HepG2 (cell line): ENCODE measurements around the gene MYO1C. TPM values are rescaled to one million over a fixed set of nuclear protein-coding genes. Genes with fewer than 3 reads are reported as not detected.

Experiments
- ATAC-seq: fragments of 200-7000 bp; cut with Tn5 transposase; 3 replicates; pipeline ENCODE4 v1.9.1; 2020; ENCODE audit warnings: mild to moderate bottlenecking, moderate library complexity
- BruUV-seq: library from RNA; stranded (reverse); fragments of 400-500 nt; replicated peaks from 2 replicates; lab custom pipeline; 2021; lab: Mats Ljungman, UMichigan
- CTCF ChIA-PET: fragments of 300-600 bp; formaldehyde crosslinking; extraction: SDS; loops from one replicate; lab custom pipeline; 2021; ENCODE audit warnings: low total read pairs, inconsistent platforms, low intra/inter-chr PET ratio; lab: Yijun Ruan, JAX
- POLR2A ChIA-PET: fragments of 350-600 bp; sonication (Branson Sonifier 250); formaldehyde crosslinking; loops from one replicate; lab custom pipeline; 2020; ENCODE audit warnings: antibody characterized with exemption, inconsistent platforms; lab: Yijun Ruan, JAX
- DNase-seq: peaks from one replicate; pipeline ENCODE4 v3.0.0-alpha.2; 2015; ENCODE audit warnings: low spot score
- FAIRE-seq: peaks from 3 replicates; lab custom pipeline; 2011; peaks lifted over from hg19 to GRCh38; lab: Jason Lieb, UNC
- H2AFZ ChIP-seq: one replicate; pipeline ENCODE4 v1.6.1; 2011; ENCODE audit warnings: low read length, inconsistent platforms
- H3K27ac ChIP-seq: fragments of 300-600 bp; 3 replicates; pipeline ENCODE4 v1.8.0; 2011; ENCODE audit warnings: mixed run types, mild to moderate bottlenecking, mixed read lengths, low read length, inconsistent platforms; ENCODE audit not compliant: insufficient read depth; ENCODE audit errors: extremely low read length
- H3K27me3 ChIP-seq, 2 experiments: fragments of 200-600 bp in 1 of 2; 2 replicates in 1 of 2; 3 replicates in 1 of 2; pipeline versions ENCODE4 v1.6.0 to v1.8.0; 2011; ENCODE audit warnings: low read length in 2 of 2, mild to moderate bottlenecking in 2 of 2, moderate library complexity in 2 of 2, inconsistent platforms in 1 of 2; ENCODE audit not compliant: insufficient read depth in 2 of 2, control insufficient read depth in 1 of 2
- H3K36me3 ChIP-seq, 2 experiments: fragments of 200-600 bp in 1 of 2; replicated peaks in 1 of 2; 2 replicates in 1 of 2; 3 replicates in 1 of 2; pipeline versions ENCODE4 v1.5.1 to v1.8.0; 2011; ENCODE audit warnings: low read length in 2 of 2, inconsistent platforms in 1 of 2; ENCODE audit not compliant: insufficient read depth in 2 of 2, control insufficient read depth in 1 of 2
- H3K4me1 ChIP-seq: 2 replicates; pipeline ENCODE4 v1.5.1; 2012; ENCODE audit warnings: low read length, inconsistent platforms; ENCODE audit not compliant: insufficient read depth
- H3K4me2 ChIP-seq: 2 replicates; pipeline ENCODE4 v1.6.0; 2011; ENCODE audit warnings: low read depth, low read length, inconsistent platforms
- H3K4me3 ChIP-seq, 3 experiments: fragments of 200-600 bp in 1 of 3; sonication (generic), shearing (Covaris generic) in 1 of 3; replicated peaks in 1 of 3; 2 replicates each; pipeline ENCODE4 v1.5.1; 2011 to 2016; ENCODE audit warnings: low read length in 3 of 3, inconsistent platforms in 2 of 3, low read depth in 2 of 3, mild to moderate bottlenecking in 2 of 3, control low read depth in 1 of 3, mixed read lengths in 1 of 3; ENCODE audit not compliant: insufficient read depth in 1 of 3
- H3K79me2 ChIP-seq: one replicate; pipeline ENCODE4 v1.6.1; 2011; ENCODE audit warnings: low read length, inconsistent platforms; ENCODE audit not compliant: insufficient read depth
- H3K9ac ChIP-seq: 2 replicates; pipeline ENCODE4 v1.6.0; 2011; ENCODE audit warnings: mild to moderate bottlenecking, low read depth, low read length, inconsistent platforms; ENCODE audit not compliant: insufficient read depth
- H3K9me3 ChIP-seq: 2 replicates; pipeline ENCODE4 v1.5.1; 2012; ENCODE audit warnings: mild to moderate bottlenecking, low read length
- H4K20me1 ChIP-seq: 2 replicates; pipeline ENCODE4 v1.6.0; 2011; ENCODE audit warnings: inconsistent platforms, mild to moderate bottlenecking, low read length, moderate library complexity; ENCODE audit not compliant: insufficient read depth
- PAWR ChIP-seq: sonication (generic); formaldehyde crosslinking; IDR thresholded peaks from 2 replicates; pipeline ENCODE4 v1.4.0; 2020; ENCODE audit warnings: missing genetic modification reagents, mild to moderate bottlenecking, borderline replicate concordance
- ZEB1 ChIP-seq: IDR thresholded peaks from 2 replicates; pipeline ENCODE4 v1.6.1; 2012; ENCODE audit warnings: mild to moderate bottlenecking, low read depth, inconsistent platforms; ENCODE audit not compliant: insufficient replicate concordance
- ZNF773 ChIP-seq: sonication (generic); formaldehyde crosslinking; IDR thresholded peaks from 2 replicates; pipeline ENCODE4 v1.4.0; 2020; ENCODE audit warnings: missing genetic modification reagents, borderline replicate concordance
- WGBS: methylation state at CpG from one replicate; pipeline ENCODE4 v1.1.6; 2017; ENCODE audit warnings: low lambda C conversion rate; 5-methylcytosine and 5-hydroxymethylcytosine counted together
- in situ Hi-C: cut with HindIII; loops from 2 replicates; pipeline ENCODE4 v1.10.0; 2017; ENCODE audit warnings: low pct_unique_long_range_greater_than_20kb; ENCODE audit not compliant: extremely low pct_ligation_motif_present
- intact Hi-C: fragments of 100-400 bp; cut with micrococcal nuclease; formaldehyde crosslinking; loops from one replicate; pipeline ENCODE4 v1.10.0; 2022; ENCODE audit not compliant: unreplicated experiment
- polyA plus RNA-seq, 8 experiments: library from polyadenylated mRNA; depleted of rRNA in 3 of 8; stranded (reverse) in 7 of 8; unstranded in 1 of 8; fragments of >200 nt; fragmentation: Illumina TruSeq in 4 of 8; extraction: Trizol in 4 of 8; gene quantifications; 2 replicates each; pipeline versions ENCODE4 v1.2.1 to v1.2.3, GENCODE V29; 2011 to 2016; ENCODE audit warnings: low read depth in 4 of 8, missing spikeins in 1 of 8, mixed read lengths in 1 of 8; ENCODE audit not compliant: insufficient read depth in 1 of 8
- total RNA-seq, 5 experiments: library from RNA; depleted of rRNA; stranded (reverse); fragments of >200 nt; fragmentation: Illumina TruSeq; extraction: Trizol; gene quantifications; 2 replicates each; pipeline ENCODE4 v1.2.3, GENCODE V29; 2016; ENCODE audit warnings: low read depth in 1 of 5
- TF ChIP-seq, protein P1 (sequence below): sonication (generic); formaldehyde crosslinking; IDR thresholded peaks from 2 replicates; pipeline ENCODE4 v1.4.0; 2020; ENCODE audit warnings: missing genetic modification reagents, borderline replicate concordance
- TF ChIP-seq, protein P2 (sequence below): fragments of 450-650 bp; IDR thresholded peaks from 2 replicates; pipeline ENCODE4 v1.6.1; 2017; ENCODE audit warnings: mild to moderate bottlenecking

The MYO1C gene
- total and polyA plus RNA-seq, 2 of the 13 experiments (the other 11 are each of a cell fraction or from before 2014, with no cell fraction given): 22.7 to 40.8 TPM

GRCh38 chr17:1535737-1536136, 43.3 kb upstream of the MYO1C start:
- BruUV-seq: no TSS peak

More at GRCh38 chr17:1535737-1536136, 43.3 kb upstream of the MYO1C start:
- intact Hi-C loops (no loop called here), in situ Hi-C loops (no loop called here)
- Histone ChIP-seq H3K27me3 (no peaks in the 10 kb centered on the region), H3K79me2 (no peaks in the 10 kb centered on the region), H4K20me1 (no peaks in the 10 kb centered on the region), H3K4me2 (no peak overlapping the region), H3K36me3 (peaks cover 10 to 65% of the 10 kb centered on the region in 2 experiments), H3K4me3 (no peak overlapping the region), H2AFZ (no peak overlapping the region), H3K9ac (no peak overlapping the region)
- POLR2A ChIA-PET: no interaction called here
- no peak for FAIRE-seq
- no peak for DNase-seq
- 96% methylated on average over 4 of the region's 4 CpGs for WGBS
- TF ChIP-seq ZEB1: no peak
- no peak for TF ChIP-seq PAWR (CRISPR knock-in tag)
- no peak for TF ChIP-seq ZNF773 (CRISPR knock-in tag)
- TF ChIP-seq, protein P1, sequence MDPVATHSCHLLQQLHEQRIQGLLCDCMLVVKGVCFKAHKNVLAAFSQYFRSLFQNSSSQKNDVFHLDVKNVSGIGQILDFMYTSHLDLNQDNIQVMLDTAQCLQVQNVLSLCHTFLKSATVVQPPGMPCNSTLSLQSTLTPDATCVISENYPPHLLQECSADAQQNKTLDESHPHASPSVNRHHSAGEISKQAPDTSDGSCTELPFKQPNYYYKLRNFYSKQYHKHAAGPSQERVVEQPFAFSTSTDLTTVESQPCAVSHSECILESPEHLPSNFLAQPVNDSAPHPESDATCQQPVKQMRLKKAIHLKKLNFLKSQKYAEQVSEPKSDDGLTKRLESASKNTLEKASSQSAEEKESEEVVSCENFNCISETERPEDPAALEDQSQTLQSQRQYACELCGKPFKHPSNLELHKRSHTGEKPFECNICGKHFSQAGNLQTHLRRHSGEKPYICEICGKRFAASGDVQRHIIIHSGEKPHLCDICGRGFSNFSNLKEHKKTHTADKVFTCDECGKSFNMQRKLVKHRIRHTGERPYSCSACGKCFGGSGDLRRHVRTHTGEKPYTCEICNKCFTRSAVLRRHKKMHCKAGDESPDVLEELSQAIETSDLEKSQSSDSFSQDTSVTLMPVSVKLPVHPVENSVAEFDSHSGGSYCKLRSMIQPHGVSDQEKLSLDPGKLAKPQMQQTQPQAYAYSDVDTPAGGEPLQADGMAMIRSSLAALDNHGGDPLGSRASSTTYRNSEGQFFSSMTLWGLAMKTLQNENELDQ (CRISPR knock-in tag): no peak
- TF ChIP-seq, protein P2, sequence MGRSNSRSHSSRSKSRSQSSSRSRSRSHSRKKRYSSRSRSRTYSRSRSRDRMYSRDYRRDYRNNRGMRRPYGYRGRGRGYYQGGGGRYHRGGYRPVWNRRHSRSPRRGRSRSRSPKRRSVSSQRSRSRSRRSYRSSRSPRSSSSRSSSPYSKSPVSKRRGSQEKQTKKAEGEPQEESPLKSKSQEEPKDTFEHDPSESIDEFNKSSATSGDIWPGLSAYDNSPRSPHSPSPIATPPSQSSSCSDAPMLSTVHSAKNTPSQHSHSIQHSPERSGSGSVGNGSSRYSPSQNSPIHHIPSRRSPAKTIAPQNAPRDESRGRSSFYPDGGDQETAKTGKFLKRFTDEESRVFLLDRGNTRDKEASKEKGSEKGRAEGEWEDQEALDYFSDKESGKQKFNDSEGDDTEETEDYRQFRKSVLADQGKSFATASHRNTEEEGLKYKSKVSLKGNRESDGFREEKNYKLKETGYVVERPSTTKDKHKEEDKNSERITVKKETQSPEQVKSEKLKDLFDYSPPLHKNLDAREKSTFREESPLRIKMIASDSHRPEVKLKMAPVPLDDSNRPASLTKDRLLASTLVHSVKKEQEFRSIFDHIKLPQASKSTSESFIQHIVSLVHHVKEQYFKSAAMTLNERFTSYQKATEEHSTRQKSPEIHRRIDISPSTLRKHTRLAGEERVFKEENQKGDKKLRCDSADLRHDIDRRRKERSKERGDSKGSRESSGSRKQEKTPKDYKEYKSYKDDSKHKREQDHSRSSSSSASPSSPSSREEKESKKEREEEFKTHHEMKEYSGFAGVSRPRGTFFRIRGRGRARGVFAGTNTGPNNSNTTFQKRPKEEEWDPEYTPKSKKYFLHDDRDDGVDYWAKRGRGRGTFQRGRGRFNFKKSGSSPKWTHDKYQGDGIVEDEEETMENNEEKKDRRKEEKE: no peak
- TF ChIP-seq, all 625 proteins: peak for 0
- Histone ChIP-seq H3K9me3 (no peaks in the 10 kb centered on the region), H3K4me1 (no peaks in the 10 kb centered on the region), H3K27ac (no peak overlapping the region)
- ATAC-seq: no peak
- CTCF ChIA-PET: interaction anchor here (0.6 kb wide), 1 partner anchor 172 kb away, joined by 4 read pairs; no protein-coding TSS in a partner anchor
